GM23338 (cell line): Measurements from ENCODE around the gene ABCD2. TPM values are rescaled to one million over a fixed set of nuclear protein-coding genes. Genes with fewer than 3 reads are reported as not detected.

Source experiments
- ATAC-seq: fragments of 200-7000 bp; cut with Tn5 transposase; 3 replicates; pipeline ENCODE4 v1.9.1; 2020
- DNase-seq: peaks from one replicate; pipeline ENCODE4 v3.0.0-alpha.2; 2015; ENCODE audit warnings: low spot score
- H2AFZ ChIP-seq: fragments of 200-600 bp; sonication (generic); 2 replicates; pipeline ENCODE4 v1.8.0; 2016; ENCODE audit warnings: antibody characterized with exemption, mild to moderate bottlenecking, moderate library complexity
- H3F3A ChIP-seq: fragments of 200-600 bp; sonication (generic); replicated peaks from 2 replicates; pipeline ENCODE4 v1.8.0; 2017; ENCODE audit warnings: antibody characterized with exemption, mixed run types, low read depth
- H3K27ac ChIP-seq: fragments of 200-600 bp; sonication (generic); 2 replicates; pipeline ENCODE4 v1.6.1; 2016; ENCODE audit warnings: low read depth
- H3K27me3 ChIP-seq: fragments of 200-600 bp; sonication (generic); 2 replicates; pipeline ENCODE4 v1.8.0; 2016; ENCODE audit warnings: mild to moderate bottlenecking, mixed run types, moderate library complexity; ENCODE audit not compliant: insufficient read depth
- H3K36me3 ChIP-seq: fragments of 200-600 bp; sonication (generic); 2 replicates; pipeline ENCODE4 v1.8.0; 2016; ENCODE audit warnings: mild to moderate bottlenecking; ENCODE audit not compliant: insufficient read depth
- H3K4me1 ChIP-seq: fragments of 200-600 bp; sonication (generic); 2 replicates; pipeline ENCODE4 v1.8.0; 2016; ENCODE audit warnings: mild to moderate bottlenecking, moderate library complexity; ENCODE audit not compliant: insufficient read depth
- H3K4me2 ChIP-seq: fragments of 200-600 bp; sonication (generic); 2 replicates; pipeline ENCODE4 v1.7.1; 2017; ENCODE audit warnings: mixed run types
- H3K4me3 ChIP-seq: fragments of 200-600 bp; sonication (generic); 2 replicates; pipeline ENCODE4 v1.6.1; 2016; ENCODE audit warnings: mixed run types
- H3K79me2 ChIP-seq: fragments of 200-600 bp; sonication (generic); replicated peaks from 2 replicates; pipeline ENCODE4 v1.8.0; 2017; ENCODE audit warnings: mild to moderate bottlenecking; ENCODE audit not compliant: insufficient read depth
- H3K9me2 ChIP-seq: fragments of 200-600 bp; sonication (generic); 2 replicates; pipeline ENCODE4 v1.8.0; 2017; ENCODE audit not compliant: insufficient read depth
- H4K20me1 ChIP-seq: fragments of 200-600 bp; sonication (generic); replicated peaks from 2 replicates; pipeline ENCODE4 v1.8.0; 2017; ENCODE audit warnings: mild to moderate bottlenecking; ENCODE audit not compliant: insufficient read depth
- H3K27ac Mint-ChIP-seq: 2 replicates; pipeline ENCODE4 v1.8.0; 2020; ENCODE audit warnings: inconsistent platforms, mild to moderate bottlenecking, moderate library complexity, mixed read lengths
- H3K27me3 Mint-ChIP-seq: 3 replicates; pipeline ENCODE4 v1.8.0; 2022; ENCODE audit warnings: low read depth, mild to moderate bottlenecking, moderate library complexity, mixed read lengths, inconsistent platforms; ENCODE audit not compliant: insufficient read depth, poor library complexity
- H3K36me3 Mint-ChIP-seq: 3 replicates; pipeline ENCODE4 v1.8.0; 2021; ENCODE audit warnings: low read depth, mild to moderate bottlenecking, inconsistent platforms, moderate library complexity, mixed read lengths
- H3K4me1 Mint-ChIP-seq: 3 replicates; pipeline ENCODE4 v1.8.0; 2020; ENCODE audit warnings: mild to moderate bottlenecking, inconsistent platforms, mixed read lengths
- H3K4me3 Mint-ChIP-seq: 3 replicates; pipeline ENCODE4 v1.8.0; 2021; ENCODE audit warnings: moderate library complexity, mild to moderate bottlenecking, inconsistent platforms, mixed read lengths
- H3K9me3 Mint-ChIP-seq: 3 replicates; pipeline ENCODE4 v1.8.0; 2020; ENCODE audit warnings: moderate library complexity, mild to moderate bottlenecking, inconsistent platforms, mixed read lengths
- CREB1 ChIP-seq: fragments of 250-450 bp; sonication (Bioruptor Pico); IDR thresholded peaks from 2 replicates; pipeline ENCODE4 v1.5.0; 2020; ENCODE audit warnings: low read depth, mild to moderate bottlenecking, moderate library complexity
- CTCF ChIP-seq, 2 experiments: fragments of 200-600 bp in 1 of 2; sonication (generic) in 1 of 2; conservative IDR thresholded peaks; 2 replicates each; pipeline versions ENCODE4 v1.5.1 to v1.6.1; 2016 to 2017; ENCODE audit warnings: antibody characterized with exemption in 2 of 2, low read depth in 2 of 2, mild to moderate bottlenecking in 2 of 2, moderate library complexity in 1 of 2
- ETS1 ChIP-seq: IDR thresholded peaks from 2 replicates; pipeline ENCODE4 v1.6.1; 2016; ENCODE audit warnings: antibody characterized with exemption
- EZH2 ChIP-seq: fragments of 200-600 bp; sonication (generic); IDR thresholded peaks from one replicate; pipeline ENCODE4 v1.8.0; 2017; ENCODE audit warnings: antibody characterized with exemption, mild to moderate bottlenecking, low read depth; ENCODE audit not compliant: unreplicated experiment
- EZH2phosphoT487 ChIP-seq: fragments of 200-600 bp; sonication (generic); IDR thresholded peaks from one replicate; pipeline ENCODE4 v1.8.1; 2018; ENCODE audit warnings: antibody characterized with exemption; ENCODE audit not compliant: unreplicated experiment
- JUNB ChIP-seq: IDR thresholded peaks from one replicate; pipeline ENCODE4 v1.6.1; 2016; ENCODE audit warnings: antibody characterized with exemption; ENCODE audit not compliant: unreplicated experiment
- NANOG ChIP-seq: IDR thresholded peaks from 2 replicates; pipeline ENCODE4 v1.6.1; 2016; ENCODE audit warnings: antibody characterized with exemption, borderline replicate concordance
- POLR2AphosphoS5 ChIP-seq: IDR thresholded peaks from 2 replicates; pipeline ENCODE4 v1.6.1; 2016; ENCODE audit warnings: antibody characterized with exemption, low read depth
- REST ChIP-seq: IDR thresholded peaks from one replicate; pipeline ENCODE4 v1.6.1; 2018; ENCODE audit warnings: antibody characterized with exemption; ENCODE audit not compliant: unreplicated experiment
- STAT1 ChIP-seq: IDR thresholded peaks from one replicate; pipeline ENCODE4 v1.6.1; 2016; ENCODE audit warnings: antibody characterized with exemption; ENCODE audit not compliant: unreplicated experiment
- ZNF114 ChIP-seq: fragments of 250-450 bp; sonication (Bioruptor Pico); IDR thresholded peaks from 2 replicates; pipeline ENCODE4 v1.5.0; 2020; ENCODE audit warnings: mild to moderate bottlenecking, moderate library complexity
- ZNF331 ChIP-seq: fragments of 250-450 bp; sonication (Bioruptor Pico); IDR thresholded peaks from 2 replicates; pipeline ENCODE4 v1.5.0; 2020; ENCODE audit warnings: low read depth, mild to moderate bottlenecking, moderate library complexity
- ZNF462 ChIP-seq: fragments of 250-450 bp; sonication (Bioruptor Pico); IDR thresholded peaks from 2 replicates; pipeline ENCODE4 v1.5.0; 2020; ENCODE audit warnings: mild to moderate bottlenecking, moderate library complexity
- polyA plus RNA-seq: library from polyadenylated mRNA; unstranded; fragments of >200 nt; fragmentation: Nextera tagmentation; extraction: Ambion mirVana; gene quantifications from 2 replicates; pipeline ENCODE4 v1.2.1, GENCODE V29; 2016
- total RNA-seq: library from RNA; depleted of rRNA; stranded (reverse); fragments of >200 nt; shearing (Covaris generic); gene quantifications from 2 replicates; pipeline ENCODE4 v1.2.3, GENCODE V29; 2014

ABCD2 gene
- total and polyA plus RNA-seq, 2 experiments from 2014 or later: not detected

GRCh38 chr12:39505554-39505953, 114.0 kb downstream of the ABCD2 start:
- TF ChIP-seq ZNF462 (CRISPR knock-in tag) (no peak), JUNB (no peak), CTCF (conservative IDR thresholded peaks at IDR 0.05; ENCODE audit: low read depth in 2 of 2) (no peak), POLR2AphosphoS5 (no peak), ZNF114 (CRISPR knock-in tag) (no peak), ETS1 (no peak), NANOG (no peak), EZH2 (no peak), CREB1 (CRISPR knock-in tag) (no peak), REST (no peak), EZH2phosphoT487 (no peak), ZNF331 (no peak), STAT1 (no peak)
- Histone ChIP-seq H2AFZ (no peak overlapping the region), H3K4me3 (no peak overlapping the region), H3K36me3 (no peaks in the 10 kb centered on the region), H3K9me2 (0 out of 2 replicates have a peak, but pooled peaks cover 3% of the 10 kb centered on the region), H3K27ac (no peak overlapping the region), H3K4me2 (no peak overlapping the region), H3K79me2 (no peaks in the 10 kb centered on the region), H3F3A (no peaks in the 10 kb centered on the region), H4K20me1 (no peaks in the 10 kb centered on the region), H3K27me3 (no peaks in the 10 kb centered on the region), H3K4me1 (0 out of 2 replicates have a peak, but pooled peaks cover 5% of the 10 kb centered on the region)
- Mint-ChIP-seq H3K27me3 (peaks cover 2% of the 10 kb centered on the region), H3K4me1 (peaks cover 11% of the 10 kb centered on the region), H3K27ac (no peak overlapping the region), H3K9me3 (peaks cover 4% of the 10 kb centered on the region; the same call in 2 of the 3 replicates), H3K36me3 (peaks cover 3% of the 10 kb centered on the region; the same call in 1 of the 3 replicates), H3K4me3 (no peak overlapping the region)
- no peak for ATAC-seq
- DNase-seq: no peak
